ENCODE results near the gene RNF5.

DNA sequence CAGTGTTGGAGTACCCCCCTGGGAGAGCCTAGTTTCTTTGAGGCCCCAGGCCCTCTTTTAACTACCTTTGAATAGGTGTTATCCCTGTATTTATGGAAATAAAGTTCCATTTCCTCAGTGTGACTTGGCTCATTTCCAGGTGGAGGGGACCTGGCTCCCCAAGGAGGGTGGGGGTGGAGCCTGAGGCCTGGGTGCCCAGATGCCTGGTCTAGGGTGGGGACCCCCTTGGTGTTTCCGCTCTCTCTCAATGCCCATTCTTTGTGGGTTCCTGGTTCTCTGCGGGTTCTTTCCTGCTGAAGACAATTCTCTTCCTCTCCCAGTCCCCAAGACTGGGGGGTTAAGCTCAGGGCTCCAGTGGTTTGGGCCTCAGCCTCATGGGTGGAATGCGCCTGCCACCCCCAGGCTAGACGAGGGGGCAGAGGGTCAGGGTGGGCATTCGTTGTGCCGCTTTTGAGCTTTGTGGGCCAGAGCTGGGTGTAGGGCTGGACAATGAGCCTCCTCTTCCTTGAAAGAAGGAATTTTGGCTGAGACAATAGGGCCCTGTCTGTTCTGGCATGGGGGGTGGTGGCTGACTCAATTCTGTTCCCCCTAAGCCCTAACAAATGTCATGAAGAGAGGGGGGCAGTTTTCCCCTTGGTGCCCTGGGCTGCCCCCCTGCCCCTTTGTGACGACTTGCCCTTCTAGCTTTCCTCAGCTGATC, 14.5 kb upstream of the RNF5 start:
- TF ChIP-seq, protein P1, sequence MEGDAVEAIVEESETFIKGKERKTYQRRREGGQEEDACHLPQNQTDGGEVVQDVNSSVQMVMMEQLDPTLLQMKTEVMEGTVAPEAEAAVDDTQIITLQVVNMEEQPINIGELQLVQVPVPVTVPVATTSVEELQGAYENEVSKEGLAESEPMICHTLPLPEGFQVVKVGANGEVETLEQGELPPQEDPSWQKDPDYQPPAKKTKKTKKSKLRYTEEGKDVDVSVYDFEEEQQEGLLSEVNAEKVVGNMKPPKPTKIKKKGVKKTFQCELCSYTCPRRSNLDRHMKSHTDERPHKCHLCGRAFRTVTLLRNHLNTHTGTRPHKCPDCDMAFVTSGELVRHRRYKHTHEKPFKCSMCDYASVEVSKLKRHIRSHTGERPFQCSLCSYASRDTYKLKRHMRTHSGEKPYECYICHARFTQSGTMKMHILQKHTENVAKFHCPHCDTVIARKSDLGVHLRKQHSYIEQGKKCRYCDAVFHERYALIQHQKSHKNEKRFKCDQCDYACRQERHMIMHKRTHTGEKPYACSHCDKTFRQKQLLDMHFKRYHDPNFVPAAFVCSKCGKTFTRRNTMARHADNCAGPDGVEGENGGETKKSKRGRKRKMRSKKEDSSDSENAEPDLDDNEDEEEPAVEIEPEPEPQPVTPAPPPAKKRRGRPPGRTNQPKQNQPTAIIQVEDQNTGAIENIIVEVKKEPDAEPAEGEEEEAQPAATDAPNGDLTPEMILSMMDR (IDR thresholded peaks at IDR 0.05; ENCODE audit: poor library complexity), result no peak
- no peak for TF ChIP-seq EZH2 (IDR thresholded peaks at IDR 0.05; ENCODE audit: borderline replicate concordance)
- no peak for TF ChIP-seq EZH2phosphoT487 (IDR thresholded peaks at IDR 0.05; ENCODE audit: low read depth, severe bottlenecking, unreplicated experiment)

Data from hepatocyte (in vitro differentiated cells).